IPS DF 4.7 (cell line): ENCODE measurements around the gene POLE3.
A peak's percentile ranks its signal among the peaks of the same experiment; 100 is the strongest.
"Not testable (repeated sequence)": the region's sequence is repeated elsewhere in the genome, so short reads cannot be mapped to it uniquely, and the experiment has no call there.

ENCODE experiments used
- DNase-seq: peaks from one replicate; pipeline ENCODE4 v3.0.0-alpha.2; 2013; ENCODE audit warnings: low spot score; ENCODE audit errors: extremely low read depth

POLE3 gene

GRCh38 chr9:113410207-113410864 lies at the start of gene POLE3, which contains the start of gene C9orf43:
POLE3 (minus strand) TSS chr9:113410675; CDS start chr9:113410293, 382 bp downstream.
C9orf43 (plus strand) TSS chr9:113410747; CDS start chr9:113413494, 2,747 bp downstream.
- peak; percentile 85 for DNase-seq

GRCh38 chr9:113456235-113456634 lies 45.8 kb upstream of the POLE3 start:
- no peak for DNase-seq

- no peak for DNase-seq
Observed at GRCh38 chr9:113454914-113455761, 44.7 kb upstream of the POLE3 start.

- no peak for DNase-seq
Observed at GRCh38 chr9:113452113-113452605, 41.7 kb upstream of the POLE3 start.

GRCh38 chr9:113449376-113449775 lies 38.9 kb upstream of the POLE3 start:
- DNase-seq = no peak

GRCh38 chr9:113446323-113446740 lies 35.9 kb upstream of the POLE3 start:
- no peak for DNase-seq

GRCh38 chr9:113444736-113445135 lies 34.3 kb upstream of the POLE3 start:
- DNase-seq = no peak

GRCh38 chr9:113437716-113438115 lies 27.2 kb upstream of the POLE3 start:
- not testable (repeated sequence) for DNase-seq

GRCh38 chr9:113436728-113437515 lies 26.4 kb upstream of the POLE3 start:
- DNase-seq = no peak

- DNase-seq = no peak
Observed at GRCh38 chr9:113431191-113431590, 20.7 kb upstream of the POLE3 start.

- no peak for DNase-seq
Observed at GRCh38 chr9:113428062-113428615, 17.7 kb upstream of the POLE3 start.

GRCh38 chr9:113427629-113428028 lies 17.2 kb upstream of the POLE3 start:
- no peak for DNase-seq

GRCh38 chr9:113426701-113427100 lies 16.2 kb upstream of the POLE3 start:
- no peak for DNase-seq

GRCh38 chr9:113425072-113425471 lies 14.6 kb upstream of the POLE3 start:
- DNase-seq = no peak

- no peak for DNase-seq
Observed at GRCh38 chr9:113421726-113422125, 11.3 kb upstream of the POLE3 start.

- no peak for DNase-seq
Observed at GRCh38 chr9:113417370-113417769, 6.9 kb upstream of the POLE3 start.

GRCh38 chr9:113416149-113416721 lies 5.8 kb upstream of the POLE3 start:
- DNase-seq = no peak

GRCh38 chr9:113409883-113410206 lies 630 bp downstream of the POLE3 start:
- DNase-seq = no peak

GRCh38 chr9:113409481-113409880 lies 994 bp downstream of the POLE3 start:
- no peak for DNase-seq

- DNase-seq = not testable (repeated sequence)
Observed at GRCh38 chr9:113406873-113407511, 3.5 kb downstream of the POLE3 start.

- not testable (repeated sequence) for DNase-seq
Observed at GRCh38 chr9:113406353-113406752, 4.1 kb downstream of the POLE3 start.
